HEK293T (cell line): ENCODE results near the gene ARHGEF26.

Experiments used
- ARNT ChIP-seq: fragments of 450-650 bp; IDR thresholded peaks from 2 replicates; pipeline ENCODE4 v1.6.1; 2017; ENCODE audit warnings: mild to moderate bottlenecking
- BHLHE40 ChIP-seq: fragments of 450-650 bp; IDR thresholded peaks from 2 replicates; pipeline ENCODE4 v1.6.1; 2016; ENCODE audit warnings: mild to moderate bottlenecking, moderate library complexity, borderline replicate concordance
- FOXA1 ChIP-seq: fragments of 450-650 bp; IDR thresholded peaks from 2 replicates; pipeline ENCODE4 v1.6.1; 2016; ENCODE audit warnings: mild to moderate bottlenecking
- FOXM1 ChIP-seq: fragments of 450-650 bp; IDR thresholded peaks from 2 replicates; pipeline ENCODE4 v1.6.1; 2017; ENCODE audit warnings: mild to moderate bottlenecking, borderline replicate concordance
- L3MBTL2 ChIP-seq: fragments of 450-650 bp; conservative IDR thresholded peaks from 2 replicates; pipeline ENCODE4 v1.6.1; 2016; ENCODE audit warnings: mild to moderate bottlenecking
- NFRKB ChIP-seq: fragments of 450-650 bp; IDR thresholded peaks from 2 replicates; pipeline ENCODE4 v1.6.1; 2016; ENCODE audit warnings: mild to moderate bottlenecking, moderate library complexity
- SP1 ChIP-seq: fragments of 450-650 bp; IDR thresholded peaks from 2 replicates; pipeline ENCODE4 v1.6.1; 2017
- SUZ12 ChIP-seq: fragments of 450-650 bp; IDR thresholded peaks from 2 replicates; pipeline ENCODE4 v1.6.1; 2016; ENCODE audit warnings: mild to moderate bottlenecking
- ZNF384 ChIP-seq: fragments of 450-650 bp; IDR thresholded peaks from 2 replicates; pipeline ENCODE4 v1.6.1; 2016
- TF ChIP-seq, protein P1 (sequence below): fragments of 450-650 bp; IDR thresholded peaks from 2 replicates; pipeline ENCODE4 v1.6.1; 2016

DNA sequence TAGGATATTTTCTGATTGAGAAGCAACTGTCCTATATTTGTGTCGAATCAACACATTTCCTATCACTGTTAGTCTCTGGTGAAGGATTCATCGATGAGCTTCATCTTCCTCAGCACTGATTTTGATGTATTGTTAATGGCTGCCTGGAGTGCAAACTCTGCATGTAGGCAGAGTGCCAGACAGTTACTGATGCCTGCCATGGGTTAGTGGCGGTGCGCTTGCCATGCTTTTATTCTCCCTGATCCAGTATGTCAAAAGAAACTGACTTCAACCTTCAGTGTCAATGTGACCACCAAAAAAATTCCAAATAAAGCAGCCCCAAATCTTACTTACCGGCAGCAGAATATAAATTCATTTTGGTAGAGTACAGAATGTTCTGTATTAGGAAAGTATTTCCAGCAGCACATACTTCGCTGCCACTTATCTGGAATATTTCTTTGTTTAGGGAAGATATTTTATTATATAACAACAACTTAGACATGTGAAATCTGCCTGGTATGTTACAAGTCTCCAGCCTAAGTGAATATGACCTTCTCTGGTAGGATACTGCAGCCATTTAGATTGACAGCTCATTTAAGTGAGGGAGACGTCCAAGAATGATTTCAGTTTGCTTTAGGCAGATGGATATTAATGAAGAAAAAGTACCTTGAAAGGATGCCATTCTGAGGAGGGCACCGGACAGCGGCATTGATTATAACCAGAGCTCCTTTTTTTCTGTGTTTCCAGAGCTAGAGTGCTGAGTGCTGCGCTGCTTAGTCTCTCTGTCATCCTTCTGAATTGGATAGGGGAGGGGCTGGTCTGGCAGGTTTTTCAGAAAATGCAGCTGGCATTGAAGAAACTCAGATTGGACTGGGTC, 59.9 kb downstream of the ARHGEF26 start:
- no peak for TF ChIP-seq BHLHE40
- no peak for TF ChIP-seq FOXM1
- no peak for TF ChIP-seq SP1
- no peak for TF ChIP-seq FOXA1
- TF ChIP-seq SUZ12 = no peak
- no peak for TF ChIP-seq ARNT
- no peak for TF ChIP-seq ZNF384
- TF ChIP-seq, protein P1, sequence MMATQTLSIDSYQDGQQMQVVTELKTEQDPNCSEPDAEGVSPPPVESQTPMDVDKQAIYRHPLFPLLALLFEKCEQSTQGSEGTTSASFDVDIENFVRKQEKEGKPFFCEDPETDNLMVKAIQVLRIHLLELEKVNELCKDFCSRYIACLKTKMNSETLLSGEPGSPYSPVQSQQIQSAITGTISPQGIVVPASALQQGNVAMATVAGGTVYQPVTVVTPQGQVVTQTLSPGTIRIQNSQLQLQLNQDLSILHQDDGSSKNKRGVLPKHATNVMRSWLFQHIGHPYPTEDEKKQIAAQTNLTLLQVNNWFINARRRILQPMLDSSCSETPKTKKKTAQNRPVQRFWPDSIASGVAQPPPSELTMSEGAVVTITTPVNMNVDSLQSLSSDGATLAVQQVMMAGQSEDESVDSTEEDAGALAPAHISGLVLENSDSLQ = peak; percentile 35; the same call in 1 of the 2 replicates
- TF ChIP-seq L3MBTL2 = no peak
- TF ChIP-seq NFRKB = no peak
